Measurements from ENCODE around the gene ABHD17C.

GRCh38 chr15:80695911-80696661 lies 976 bp downstream of the ABHD17C start:
- no peak for TF ChIP-seq TAF1 (IDR thresholded peaks at IDR 0.05; ENCODE audit: low read depth, low read length)
- TF ChIP-seq, protein P1, sequence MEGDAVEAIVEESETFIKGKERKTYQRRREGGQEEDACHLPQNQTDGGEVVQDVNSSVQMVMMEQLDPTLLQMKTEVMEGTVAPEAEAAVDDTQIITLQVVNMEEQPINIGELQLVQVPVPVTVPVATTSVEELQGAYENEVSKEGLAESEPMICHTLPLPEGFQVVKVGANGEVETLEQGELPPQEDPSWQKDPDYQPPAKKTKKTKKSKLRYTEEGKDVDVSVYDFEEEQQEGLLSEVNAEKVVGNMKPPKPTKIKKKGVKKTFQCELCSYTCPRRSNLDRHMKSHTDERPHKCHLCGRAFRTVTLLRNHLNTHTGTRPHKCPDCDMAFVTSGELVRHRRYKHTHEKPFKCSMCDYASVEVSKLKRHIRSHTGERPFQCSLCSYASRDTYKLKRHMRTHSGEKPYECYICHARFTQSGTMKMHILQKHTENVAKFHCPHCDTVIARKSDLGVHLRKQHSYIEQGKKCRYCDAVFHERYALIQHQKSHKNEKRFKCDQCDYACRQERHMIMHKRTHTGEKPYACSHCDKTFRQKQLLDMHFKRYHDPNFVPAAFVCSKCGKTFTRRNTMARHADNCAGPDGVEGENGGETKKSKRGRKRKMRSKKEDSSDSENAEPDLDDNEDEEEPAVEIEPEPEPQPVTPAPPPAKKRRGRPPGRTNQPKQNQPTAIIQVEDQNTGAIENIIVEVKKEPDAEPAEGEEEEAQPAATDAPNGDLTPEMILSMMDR (IDR thresholded peaks at IDR 0.05; ENCODE audit: control extremely low read depth in 1 of 3, insufficient read depth in 1 of 3, low read depth in 1 of 3, low read length in 3 of 3) = peak in 1 of 3 experiments; percentile 6; a peak in 1 of 4 replicates
- no peak for TF ChIP-seq POLR2A (IDR thresholded peaks at IDR 0.05; ENCODE audit: control extremely low read depth in 1 of 2, low read depth in 2 of 2, low read length in 2 of 2)
- TF ChIP-seq RFX5 (IDR thresholded peaks at IDR 0.05; ENCODE audit: borderline replicate concordance, low read depth, low read length) = no peak
- no peak for TF ChIP-seq TEAD4 (IDR thresholded peaks at IDR 0.05; ENCODE audit: low read depth, low read length)
- TF ChIP-seq TCF12 (IDR thresholded peaks at IDR 0.05; ENCODE audit: low read depth, low read length) = no peak
- TF ChIP-seq RBBP5 (IDR thresholded peaks at IDR 0.05; ENCODE audit: borderline replicate concordance, low read depth, low read length) = no peak; the same call in 1 of the 2 replicates
- TF ChIP-seq SUZ12 (IDR thresholded peaks at IDR 0.05; ENCODE audit: low read length) = no peak; the same call in 1 of the 2 replicates
- TF ChIP-seq CEBPB (IDR thresholded peaks at IDR 0.05; ENCODE audit: low read depth, low read length) = no peak
- TF ChIP-seq EP300 (IDR thresholded peaks at IDR 0.05; ENCODE audit: borderline replicate concordance in 1 of 2, low read depth in 2 of 2, low read length in 2 of 2) = no peak
- TF ChIP-seq ZNF274 (IDR thresholded peaks at IDR 0.05; ENCODE audit: borderline replicate concordance, extremely low read depth, low read length) = no peak
- no peak for TF ChIP-seq EZH2 (IDR thresholded peaks at IDR 0.05; ENCODE audit: low read depth, low read length, severe bottlenecking)
- no peak for TF ChIP-seq CHD2 (IDR thresholded peaks at IDR 0.05; ENCODE audit: low read length)
- TF ChIP-seq SRF (IDR thresholded peaks at IDR 0.05; ENCODE audit: low read depth, low read length) = no peak

All from H1 (cell line).